SK-N-SH treated with all-trans-retinoic acid at 6 μM for 48 hours (cell line): ENCODE measurements around the gene PCLO.
A peak's percentile ranks its signal among the peaks of the same experiment; 100 is the strongest.

Experiments
- ATAC-seq: fragments of 200-7000 bp; cut with Tn5 transposase; 3 replicates; pipeline ENCODE4 v1.9.1; 2020; ENCODE audit warnings: mild to moderate bottlenecking, moderate library complexity
- ARNTL ChIP-seq: fragments of 450-650 bp; formaldehyde crosslinking; IDR thresholded peaks from 2 replicates; pipeline ENCODE4 v1.5.0; 2020; ENCODE audit warnings: low read depth, mild to moderate bottlenecking, moderate library complexity, borderline replicate concordance
- BACH2 ChIP-seq: fragments of 250-450 bp; sonication (Bioruptor Pico); IDR thresholded peaks from 2 replicates; pipeline ENCODE4 v1.9.0; 2021; ENCODE audit warnings: mild to moderate bottlenecking, borderline replicate concordance
- CREB5 ChIP-seq: fragments of 250-450 bp; sonication (Bioruptor Pico); IDR thresholded peaks from 2 replicates; pipeline ENCODE4 v1.5.1; 2020; ENCODE audit warnings: low read depth, mild to moderate bottlenecking, moderate library complexity
- CSDC2 ChIP-seq: fragments of 250-450 bp; sonication (Bioruptor Pico); IDR thresholded peaks from 2 replicates; pipeline ENCODE4 v1.5.0; 2020; ENCODE audit warnings: mild to moderate bottlenecking, moderate library complexity
- CSRNP3 ChIP-seq: fragments of 250-450 bp; sonication (Bioruptor Pico); IDR thresholded peaks from 2 replicates; pipeline ENCODE4 v1.5.1; 2021; ENCODE audit warnings: mild to moderate bottlenecking, moderate library complexity
- ESRRG ChIP-seq: fragments of 250-450 bp; sonication (Bioruptor Pico); IDR thresholded peaks from 2 replicates; pipeline ENCODE4 v1.6.1; 2021; ENCODE audit warnings: mild to moderate bottlenecking
- GLIS3 ChIP-seq: fragments of 250-450 bp; sonication (Bioruptor Pico); IDR thresholded peaks from 2 replicates; pipeline ENCODE4 v1.5.0; 2020; ENCODE audit warnings: mild to moderate bottlenecking, moderate library complexity
- ISL1 ChIP-seq: fragments of 250-450 bp; sonication (Bioruptor Pico); IDR thresholded peaks from 2 replicates; pipeline ENCODE4 v2.1.2; 2022; ENCODE audit warnings: mild to moderate bottlenecking, moderate library complexity
- OSR1 ChIP-seq: fragments of 250-450 bp; sonication (Bioruptor Pico); IDR thresholded peaks from 2 replicates; pipeline ENCODE4 v1.8.0; 2022; ENCODE audit warnings: moderate library complexity, mild to moderate bottlenecking, inconsistent platforms
- PATZ1 ChIP-seq: fragments of 250-450 bp; sonication (Bioruptor Pico); IDR thresholded peaks from 2 replicates; pipeline ENCODE4 v1.8.0; 2020; ENCODE audit warnings: mild to moderate bottlenecking, moderate library complexity, borderline replicate concordance
- POU6F1 ChIP-seq: fragments of 250-450 bp; sonication (Bioruptor Pico); IDR thresholded peaks from 2 replicates; pipeline ENCODE4 v1.8.0; 2021; ENCODE audit warnings: low read depth, mild to moderate bottlenecking, moderate library complexity, borderline replicate concordance
- PPARA ChIP-seq: fragments of 250-450 bp; sonication (Bioruptor Pico); IDR thresholded peaks from 2 replicates; pipeline ENCODE4 v1.5.0; 2020; ENCODE audit warnings: mild to moderate bottlenecking, borderline replicate concordance
- RARB ChIP-seq: fragments of 250-450 bp; sonication (Bioruptor Pico); IDR thresholded peaks from 2 replicates; pipeline ENCODE4 v1.8.0; 2021; ENCODE audit warnings: mild to moderate bottlenecking, moderate library complexity
- SNAI2 ChIP-seq: fragments of 250-450 bp; sonication (Bioruptor Pico); IDR thresholded peaks from 2 replicates; pipeline ENCODE4 v1.5.0; 2020; ENCODE audit warnings: mild to moderate bottlenecking, moderate library complexity
- TCF4 ChIP-seq: fragments of 250-450 bp; sonication (Bioruptor Pico); IDR thresholded peaks from 2 replicates; pipeline ENCODE4 v1.8.0; 2021; ENCODE audit warnings: mild to moderate bottlenecking, moderate library complexity, borderline replicate concordance
- TOX ChIP-seq: fragments of 250-450 bp; sonication (Bioruptor Pico); IDR thresholded peaks from 2 replicates; pipeline ENCODE4 v1.8.0; 2021; ENCODE audit warnings: mild to moderate bottlenecking, moderate library complexity, borderline replicate concordance
- ZC3H10 ChIP-seq: fragments of 250-450 bp; sonication (Bioruptor Pico); IDR thresholded peaks from 2 replicates; pipeline ENCODE4 v1.5.1; 2021; ENCODE audit warnings: mild to moderate bottlenecking, moderate library complexity
- ZFP3 ChIP-seq: fragments of 250-450 bp; sonication (Bioruptor Pico); IDR thresholded peaks from 2 replicates; pipeline ENCODE4 v1.5.0; 2020; ENCODE audit warnings: mild to moderate bottlenecking, moderate library complexity
- ZFP30 ChIP-seq: fragments of 450-650 bp; formaldehyde crosslinking; IDR thresholded peaks from 2 replicates; pipeline ENCODE4 v1.5.0; 2022; ENCODE audit warnings: mild to moderate bottlenecking, moderate library complexity
- ZNF70 ChIP-seq: fragments of 450-650 bp; formaldehyde crosslinking; IDR thresholded peaks from 2 replicates; pipeline ENCODE4 v1.5.0; 2020; ENCODE audit warnings: mild to moderate bottlenecking, moderate library complexity
- ZNF8 ChIP-seq: fragments of 450-650 bp; formaldehyde crosslinking; IDR thresholded peaks from 2 replicates; pipeline ENCODE4 v1.5.0; 2020; ENCODE audit warnings: mild to moderate bottlenecking, moderate library complexity

PCLO gene

GRCh38 chr7:82736633-82737032 lies 426.1 kb downstream of the PCLO start:
- no peak for TF ChIP-seq ZNF8 (CRISPR knock-in tag)
- no peak for TF ChIP-seq POU6F1
- TF ChIP-seq SNAI2 (CRISPR knock-in tag): no peak
- no peak for TF ChIP-seq ESRRG
- no peak for TF ChIP-seq TCF4 (CRISPR knock-in tag)
- no peak for TF ChIP-seq PATZ1 (CRISPR knock-in tag)
- no peak for TF ChIP-seq TOX
- TF ChIP-seq ZFP30 (CRISPR knock-in tag): no peak
- no peak for TF ChIP-seq ARNTL (CRISPR knock-in tag)
- no peak for TF ChIP-seq GLIS3
- no peak for TF ChIP-seq BACH2
- TF ChIP-seq RARB (CRISPR knock-in tag): no peak
- TF ChIP-seq, all 23 proteins: peak for 0
- no peak for ATAC-seq

- ATAC-seq: no peak
- no peak for TF ChIP-seq ZFP3 (CRISPR knock-in tag)
- no peak for TF ChIP-seq ZNF70 (CRISPR knock-in tag)
- no peak for TF ChIP-seq BACH2
- no peak for TF ChIP-seq ZC3H10 (CRISPR knock-in tag)
Observed at GRCh38 chr7:82732677-82733076, 430.0 kb downstream of the PCLO start.

- peak; percentile 70 for ATAC-seq
- TF ChIP-seq OSR1 (CRISPR knock-in tag) (no peak), ZFP3 (CRISPR knock-in tag) (no peak), PPARA (CRISPR knock-in tag) (no peak), ARNTL (CRISPR knock-in tag) (no peak), TOX (no peak), PATZ1 (CRISPR knock-in tag) (no peak), ZNF70 (CRISPR knock-in tag) (no peak), ISL1 (CRISPR knock-in tag) (no peak), GLIS3 (no peak), CSDC2 (CRISPR knock-in tag) (no peak), ZC3H10 (CRISPR knock-in tag) (no peak), SNAI2 (CRISPR knock-in tag) (no peak), CREB5 (no peak), RARB (CRISPR knock-in tag) (no peak), CSRNP3 (no peak), ZNF8 (CRISPR knock-in tag) (no peak), ZFP30 (CRISPR knock-in tag) (no peak)
Observed at GRCh38 chr7:82729172-82730030, 433.3 kb downstream of the PCLO start.
